Hematopoietic multipotent progenitor cell treated with erythropoietin and hydrocortisone succinate and interleukin-3 and kit ligand, for 8 days (in vitro differentiated cells): ENCODE measurements around the gene CLDN12.

Experiments used
- DNase-seq: peaks from one replicate; pipeline ENCODE4 v3.0.0-alpha.2; 2015

The CLDN12 gene

DNA sequence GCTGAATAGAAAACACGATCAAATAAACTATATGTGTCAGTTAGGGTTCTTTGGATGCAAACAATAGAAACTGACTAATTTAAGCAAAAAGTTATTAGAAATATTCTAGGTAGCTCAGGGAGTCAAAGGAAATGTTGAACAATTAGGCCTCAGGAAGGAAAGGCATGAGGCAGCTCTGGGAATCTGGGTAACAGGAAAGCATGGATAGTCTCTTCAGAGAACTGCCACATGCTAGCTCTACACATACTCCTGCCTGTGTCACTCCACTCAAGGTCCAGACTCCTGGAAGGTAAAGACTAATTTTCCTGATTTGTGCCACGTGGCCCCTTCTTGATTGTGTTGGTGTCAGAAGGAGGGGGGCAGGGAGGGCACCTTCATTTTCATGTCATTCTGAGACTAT lies 42.4 kb downstream of the CLDN12 start:
- no peak for DNase-seq

- DNase-seq, result no peak
These were observed 43.1 kb downstream of the CLDN12 start for GRCh38 chr7:90446137-90446899.

- no peak for DNase-seq
These were observed 50.1 kb downstream of the CLDN12 start for GRCh38 chr7:90453259-90453891.

- no peak for DNase-seq
These were observed 50.7 kb downstream of the CLDN12 start for GRCh38 chr7:90453931-90454330.

- peak; percentile 52 for DNase-seq
These were observed 52.1 kb downstream of the CLDN12 start for GRCh38 chr7:90455163-90456030.

DNA sequence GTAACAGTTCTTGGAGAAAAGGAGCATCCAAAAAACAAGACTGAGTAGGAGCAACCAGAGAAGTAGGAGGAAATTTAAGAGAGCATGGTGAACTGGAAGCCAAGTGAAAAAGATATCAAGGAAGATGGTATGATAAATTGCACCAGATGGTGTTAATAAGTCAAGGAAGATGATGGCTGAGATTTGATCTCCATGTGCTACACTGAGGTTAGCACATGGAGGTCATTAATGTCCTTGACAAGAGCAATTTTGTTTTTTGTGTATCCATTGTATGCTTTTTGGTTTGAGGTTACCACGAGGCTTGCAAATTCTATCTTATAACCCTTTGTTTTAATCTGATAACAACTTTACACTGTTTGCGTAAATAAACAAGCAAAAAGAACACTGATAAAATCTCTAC lies 54.8 kb downstream of the CLDN12 start:
- DNase-seq, result no peak

GRCh38 chr7:90459888-90460287 lies 56.6 kb downstream of the CLDN12 start:
- DNase-seq, result no peak

GRCh38 chr7:90461219-90461618 lies 58.0 kb downstream of the CLDN12 start:
- DNase-seq, result no peak

GRCh38 chr7:90463151-90463628 lies 59.9 kb downstream of the CLDN12 start:
- DNase-seq, result peak; percentile 9
